Loucy (cell line): ENCODE results near the gene PDGFA.

Experiments used
- H2AFZ ChIP-seq: fragments of 200-600 bp; sonication (generic); 2 replicates; pipeline ENCODE4 v1.6.0; 2016; ENCODE audit warnings: antibody characterized with exemption, mild to moderate bottlenecking, low read length, moderate library complexity
- H3F3A ChIP-seq: fragments of 200-600 bp; 2 replicates; pipeline ENCODE4 v1.6.0; 2016; ENCODE audit warnings: antibody characterized with exemption, low read depth, mild to moderate bottlenecking
- H3K27me3 ChIP-seq: fragments of 200-600 bp; sonication (generic); 2 replicates; pipeline ENCODE4 v1.6.1; 2014; ENCODE audit warnings: low read length, mild to moderate bottlenecking; ENCODE audit not compliant: insufficient read depth, poor library complexity, severe bottlenecking
- H3K36me3 ChIP-seq: fragments of 200-600 bp; sonication (generic); 2 replicates; pipeline ENCODE4 v1.6.1; 2016; ENCODE audit warnings: low read length; ENCODE audit not compliant: insufficient read depth
- H3K4me1 ChIP-seq: fragments of 200-600 bp; sonication (generic); 2 replicates; pipeline ENCODE4 v1.5.1; 2014; ENCODE audit warnings: low read length, mild to moderate bottlenecking; ENCODE audit not compliant: insufficient read depth, poor library complexity, severe bottlenecking
- H3K4me2 ChIP-seq: fragments of 200-600 bp; sonication (generic); 2 replicates; pipeline ENCODE4 v1.6.0; 2014; ENCODE audit warnings: antibody characterized with exemption, low read length, low read depth, mild to moderate bottlenecking; ENCODE audit not compliant: poor library complexity, severe bottlenecking
- H3K4me3 ChIP-seq: fragments of 200-600 bp; sonication (generic); 2 replicates; pipeline ENCODE4 v1.5.1; 2014; ENCODE audit warnings: low read length, mild to moderate bottlenecking, mixed read lengths; ENCODE audit not compliant: poor library complexity, severe bottlenecking
- H3K79me2 ChIP-seq: fragments of 200-600 bp; sonication (generic); 2 replicates; pipeline ENCODE4 v1.6.1; 2014; ENCODE audit warnings: low read length; ENCODE audit not compliant: insufficient read depth
- H3K9ac ChIP-seq: fragments of 200-600 bp; sonication (generic); 2 replicates; pipeline ENCODE4 v1.6.0; 2014; ENCODE audit warnings: mild to moderate bottlenecking, low read depth, low read length, moderate library complexity; ENCODE audit not compliant: poor library complexity, severe bottlenecking
- H3K9me2 ChIP-seq: fragments of 200-600 bp; sonication (generic); replicated peaks from 2 replicates; pipeline ENCODE4 v1.6.1; 2016; ENCODE audit warnings: low read depth, low read length, mixed read lengths
- H3K9me3 ChIP-seq: fragments of 200-600 bp; sonication (generic); 2 replicates; pipeline ENCODE4 v1.6.1; 2014; ENCODE audit warnings: mild to moderate bottlenecking, antibody characterized with exemption, low read length, low read depth; ENCODE audit not compliant: insufficient read depth
- H4K20me1 ChIP-seq: fragments of 200-600 bp; sonication (generic); 2 replicates; pipeline ENCODE4 v1.6.0; 2014; ENCODE audit warnings: antibody characterized with exemption, low read length, mild to moderate bottlenecking; ENCODE audit not compliant: insufficient read depth, poor library complexity, severe bottlenecking
- CTCF ChIP-seq: fragments of 200-600 bp; sonication (generic); conservative IDR thresholded peaks from 2 replicates; pipeline ENCODE4 v1.5.1; 2014; ENCODE audit warnings: mild to moderate bottlenecking, antibody characterized with exemption, low read length
- EZH2phosphoT487 ChIP-seq: fragments of 200-600 bp; IDR thresholded peaks from 2 replicates; pipeline ENCODE4 v1.6.1; 2018; ENCODE audit warnings: antibody characterized with exemption, mild to moderate bottlenecking, moderate library complexity, borderline replicate concordance

The PDGFA gene

GRCh38 chr7:516606-517456 lies 2.8 kb downstream of the PDGFA start:
- Histone ChIP-seq H3K9me3 (no peaks in the 10 kb centered on the region), H3K27me3 (peaks cover 31% of the 10 kb centered on the region), H3K9me2 (no peaks in the 10 kb centered on the region), H2AFZ (no peak overlapping the region), H3K4me2 (no peak overlapping the region), H3K36me3 (no peaks in the 10 kb centered on the region), H3K79me2 (no peaks in the 10 kb centered on the region), H3K9ac (no peak overlapping the region), H3K4me1 (peaks cover 4% of the 10 kb centered on the region), H3F3A (no peaks in the 10 kb centered on the region), H4K20me1 (peaks cover 5% of the 10 kb centered on the region), H3K4me3 (no peak overlapping the region)
- TF ChIP-seq EZH2phosphoT487 (no peak), CTCF (no peak)

- H3K27me3 ChIP-seq = peaks cover 26% of the 10 kb centered on the region
- no peaks in the 10 kb centered on the region for H3F3A ChIP-seq
- no peaks in the 10 kb centered on the region for H3K9me3 ChIP-seq
- TF ChIP-seq EZH2phosphoT487 = no peak
- no peak for TF ChIP-seq CTCF
- H3K79me2 ChIP-seq = no peaks in the 10 kb centered on the region
- no peaks in the 10 kb centered on the region for H3K36me3 ChIP-seq
- H3K9me2 ChIP-seq = no peaks in the 10 kb centered on the region
- no peak overlapping the region for H3K4me2 ChIP-seq
- H3K4me1 ChIP-seq = no peaks in the 10 kb centered on the region
- no peak overlapping the region for H3K4me3 ChIP-seq
- H4K20me1 ChIP-seq = peaks cover 2% of the 10 kb centered on the region
- H2AFZ ChIP-seq = no peak overlapping the region
- no peak overlapping the region for H3K9ac ChIP-seq
Measured at GRCh38 chr7:516216-516605, 3.4 kb downstream of the PDGFA start.

GRCh38 chr7:515628-516027 lies 4.0 kb downstream of the PDGFA start:
- H3K27me3 ChIP-seq = peaks cover 21% of the 10 kb centered on the region
- H3K9me3 ChIP-seq = no peaks in the 10 kb centered on the region
- no peak overlapping the region for H3K4me3 ChIP-seq
- no peaks in the 10 kb centered on the region for H3K79me2 ChIP-seq
- H3K9ac ChIP-seq = no peak overlapping the region
- H3K4me2 ChIP-seq = no peak overlapping the region
- no peaks in the 10 kb centered on the region for H3K4me1 ChIP-seq
- H2AFZ ChIP-seq = no peak overlapping the region
- no peaks in the 10 kb centered on the region for H3F3A ChIP-seq
- no peaks in the 10 kb centered on the region for H3K9me2 ChIP-seq
- no peak for TF ChIP-seq EZH2phosphoT487
- no peak for TF ChIP-seq CTCF
- H4K20me1 ChIP-seq = peaks cover 2% of the 10 kb centered on the region
- H3K36me3 ChIP-seq = no peaks in the 10 kb centered on the region
